Breast epithelium (tissue), 3 donors: ENCODE measurements around the gene HECTD2.

Experiments
- CTCF ChIP-seq, 3 donors: fragments of 450-650 bp; IDR thresholded peaks; one replicate each; pipeline ENCODE4 v1.5.1; 2016 to 2017; ENCODE audit warnings: antibody characterized with exemption in 3 of 3, mild to moderate bottlenecking in 3 of 3, moderate library complexity in 3 of 3
- POLR2A ChIP-seq: fragments of 450-650 bp; IDR thresholded peaks from one replicate; pipeline ENCODE4 v1.6.1; 2016; ENCODE audit warnings: antibody characterized with exemption, mild to moderate bottlenecking, moderate library complexity

GRCh38 chr10:91380873-91381256 is 29.3 kb upstream of the HECTD2 start:
- TF ChIP-seq CTCF (IDR thresholded peaks at IDR 0.05), result no peak
- TF ChIP-seq POLR2A, result no peak
